Measurements from ENCODE around the gene SCAND1. TPM values are rescaled to one million over a fixed set of nuclear protein-coding genes. Genes with fewer than 3 reads are reported as not detected.

SCAND1 gene
- total and polyA plus RNA-seq, 3 donors from 2014 or later: 45.4 to 136 (median 120) TPM

DNA sequence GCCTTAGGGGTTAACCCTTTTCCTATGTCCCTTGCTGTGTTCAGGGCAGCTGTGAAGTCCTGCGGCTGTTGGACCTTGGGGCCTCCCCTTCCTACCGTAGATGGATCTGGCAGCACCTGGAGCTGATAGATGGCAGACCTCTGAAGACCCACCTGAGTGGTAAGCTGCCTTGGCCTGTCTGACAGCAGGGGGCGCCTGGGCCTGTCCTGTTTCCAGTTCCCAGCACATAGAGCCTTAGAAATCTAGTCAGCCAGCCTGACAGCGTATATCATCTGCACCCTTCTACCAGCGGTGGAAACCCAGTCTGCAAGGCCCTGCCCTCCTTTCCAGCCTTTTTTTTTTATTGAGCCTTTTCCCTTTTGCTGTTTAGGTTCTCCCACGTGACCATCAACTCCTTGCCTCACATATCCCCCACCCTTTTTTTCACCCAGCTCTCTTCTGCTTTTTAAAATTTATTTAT lies 40.7 kb upstream of the SCAND1 start:
- peaks cover 4% of the 10 kb centered on the region for H3K4me1 ChIP-seq
- H3K36me3 ChIP-seq (ENCODE audit: low read depth, missing control alignments): no peaks in the 10 kb centered on the region
- H3K9me3 ChIP-seq: no peaks in the 10 kb centered on the region
- peak; percentile 92 for DNase-seq
- no peaks in the 10 kb centered on the region for H3K27me3 ChIP-seq
- no peak overlapping the region for H3K4me3 ChIP-seq
- WGBS, 2 donors: 23 to 27% methylated on average over 6 of the region's 6 CpGs
- TF ChIP-seq POLR2A (IDR thresholded peaks at IDR 0.05): no peak
- TF ChIP-seq, protein P1, sequence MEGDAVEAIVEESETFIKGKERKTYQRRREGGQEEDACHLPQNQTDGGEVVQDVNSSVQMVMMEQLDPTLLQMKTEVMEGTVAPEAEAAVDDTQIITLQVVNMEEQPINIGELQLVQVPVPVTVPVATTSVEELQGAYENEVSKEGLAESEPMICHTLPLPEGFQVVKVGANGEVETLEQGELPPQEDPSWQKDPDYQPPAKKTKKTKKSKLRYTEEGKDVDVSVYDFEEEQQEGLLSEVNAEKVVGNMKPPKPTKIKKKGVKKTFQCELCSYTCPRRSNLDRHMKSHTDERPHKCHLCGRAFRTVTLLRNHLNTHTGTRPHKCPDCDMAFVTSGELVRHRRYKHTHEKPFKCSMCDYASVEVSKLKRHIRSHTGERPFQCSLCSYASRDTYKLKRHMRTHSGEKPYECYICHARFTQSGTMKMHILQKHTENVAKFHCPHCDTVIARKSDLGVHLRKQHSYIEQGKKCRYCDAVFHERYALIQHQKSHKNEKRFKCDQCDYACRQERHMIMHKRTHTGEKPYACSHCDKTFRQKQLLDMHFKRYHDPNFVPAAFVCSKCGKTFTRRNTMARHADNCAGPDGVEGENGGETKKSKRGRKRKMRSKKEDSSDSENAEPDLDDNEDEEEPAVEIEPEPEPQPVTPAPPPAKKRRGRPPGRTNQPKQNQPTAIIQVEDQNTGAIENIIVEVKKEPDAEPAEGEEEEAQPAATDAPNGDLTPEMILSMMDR (IDR thresholded peaks at IDR 0.05): peak; percentile 78 to 80 (median 80)
- intact Hi-C loops (cut with DNase I; ENCODE audit: low total_unique reads): loop anchor here (5.0 kb wide), 1 partner anchor 147 kb away; no protein-coding TSS in a partner anchor
- no peak overlapping the region for H3K27ac ChIP-seq

DNA sequence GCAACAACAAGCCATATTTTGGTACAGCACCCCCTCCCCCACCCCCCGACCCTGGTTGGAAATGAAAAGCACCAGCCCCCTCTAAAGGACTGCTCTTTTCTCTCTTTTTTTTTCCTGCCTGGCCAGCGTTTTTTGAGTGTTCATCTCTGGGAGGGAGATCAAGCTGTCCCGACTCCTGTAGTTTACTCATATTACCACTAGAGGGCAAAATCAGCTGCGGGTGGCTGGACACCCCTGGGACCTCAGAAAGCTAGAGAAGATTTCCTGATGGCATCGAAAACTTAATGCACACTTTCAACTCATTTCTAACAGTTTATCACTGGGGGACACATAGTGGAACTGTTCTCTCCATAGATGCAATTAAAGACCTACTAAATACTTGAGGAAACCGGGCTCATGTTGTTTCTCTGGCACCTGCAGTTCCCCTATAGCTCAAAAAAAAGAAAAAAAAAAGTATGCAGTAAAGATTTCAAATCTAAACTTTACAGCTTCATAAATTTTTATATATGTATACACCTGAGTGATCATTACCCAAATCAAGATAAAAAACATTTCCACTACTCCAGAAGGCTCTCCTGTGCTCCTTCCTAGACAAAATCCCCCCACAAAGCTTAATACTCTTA lies 38.5 kb upstream of the SCAND1 start:
- Histone ChIP-seq H3K4me1 (peaks cover 4% of the 10 kb centered on the region), H3K27ac (no peak overlapping the region), H3K4me3 (no peak overlapping the region), H3K36me3 (ENCODE audit: low read depth, missing control alignments) (no peaks in the 10 kb centered on the region), H3K9me3 (no peaks in the 10 kb centered on the region), H3K27me3 (no peaks in the 10 kb centered on the region)
- intact Hi-C loops (cut with DNase I; ENCODE audit: low total_unique reads): no loop called here
- DNase-seq: peak; percentile 56
- TF ChIP-seq, protein P1 (IDR thresholded peaks at IDR 0.05): peak; percentile 68 to 88 (median 81)
- TF ChIP-seq POLR2A (IDR thresholded peaks at IDR 0.05): no peak
- 5 to 7% methylated on average over 6 of the region's 6 CpGs for WGBS, 2 donors

DNA sequence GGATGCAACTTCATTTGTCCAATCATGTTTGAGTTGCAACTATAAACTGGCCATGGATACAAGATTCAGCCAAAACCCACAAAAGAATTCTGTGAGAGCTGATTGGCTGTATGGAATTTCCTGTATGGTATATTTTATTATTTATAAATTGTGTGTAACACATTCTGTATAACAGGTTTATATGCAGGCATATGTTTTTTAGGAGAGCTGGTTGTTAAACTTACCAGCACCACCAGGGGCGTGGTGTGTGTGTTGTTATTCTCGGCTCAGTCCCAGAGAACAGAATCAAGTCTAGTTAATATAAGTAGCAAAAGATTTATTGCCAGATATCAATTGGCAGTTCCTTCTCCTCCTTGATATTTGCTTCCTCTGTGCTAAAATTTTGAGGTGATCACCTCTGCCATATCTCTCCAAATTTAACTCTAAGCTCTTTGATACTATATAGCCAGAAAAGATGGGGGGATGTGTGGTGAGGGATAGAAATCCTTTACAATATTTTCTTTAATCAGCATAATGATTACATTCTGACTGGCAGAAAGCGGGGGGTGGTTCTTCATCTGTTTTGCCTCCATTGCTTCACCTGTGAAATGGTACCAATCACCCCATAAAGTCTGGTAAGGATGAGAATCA lies 37.0 kb upstream of the SCAND1 start:
- peaks cover 4% of the 10 kb centered on the region for H3K4me1 ChIP-seq
- WGBS, 2 donors: 45 to 54% methylated on average over 3 of the region's 3 CpGs
- H3K36me3 ChIP-seq (ENCODE audit: low read depth, missing control alignments): no peaks in the 10 kb centered on the region
- H3K27me3 ChIP-seq: no peaks in the 10 kb centered on the region
- H3K9me3 ChIP-seq: no peaks in the 10 kb centered on the region
- TF ChIP-seq POLR2A (IDR thresholded peaks at IDR 0.05): no peak
- TF ChIP-seq, protein P1 (IDR thresholded peaks at IDR 0.05): peak; percentile 19 to 46 (median 38)
- intact Hi-C loops (cut with DNase I; ENCODE audit: low total_unique reads): no loop called here
- peak; percentile 35 for DNase-seq
- no peak overlapping the region for H3K4me3 ChIP-seq
- H3K27ac ChIP-seq: no peak overlapping the region

DNA sequence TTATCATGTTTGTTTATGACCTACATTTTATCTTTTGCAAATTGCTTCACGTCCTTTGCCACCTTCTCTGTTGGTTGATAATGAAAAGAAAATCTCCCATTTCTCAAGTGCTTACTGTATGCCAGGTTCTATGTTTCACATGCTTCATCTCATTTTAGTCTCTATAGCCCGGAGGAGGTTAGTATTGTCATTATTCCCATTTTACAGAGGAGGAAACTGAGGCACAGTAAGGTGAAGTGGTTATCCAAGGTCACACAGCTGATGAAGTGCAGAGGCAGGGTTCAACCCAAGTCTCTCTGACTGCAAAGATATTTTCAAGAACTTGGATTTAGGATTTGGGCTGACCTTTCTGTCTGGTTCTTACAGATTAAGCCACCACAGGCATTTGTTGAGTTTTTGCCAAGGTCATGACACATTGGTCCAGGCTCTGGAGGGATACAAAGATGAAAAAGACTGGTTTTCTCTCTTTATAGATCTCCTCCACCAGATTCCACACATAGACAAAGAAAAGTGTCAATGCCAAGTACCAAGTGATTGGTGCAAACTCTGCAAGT lies 34.7 kb upstream of the SCAND1 start:
- 86 to 89% methylated on average over 2 of the region's 2 CpGs for WGBS, 2 donors
- TF ChIP-seq, protein P1 (IDR thresholded peaks at IDR 0.05): no peak
- TF ChIP-seq POLR2A (IDR thresholded peaks at IDR 0.05): no peak
- DNase-seq: no peak
- Histone ChIP-seq H3K27me3 (no peaks in the 10 kb centered on the region), H3K9me3 (no peaks in the 10 kb centered on the region), H3K36me3 (ENCODE audit: low read depth, missing control alignments) (no peaks in the 10 kb centered on the region), H3K4me3 (no peak overlapping the region), H3K4me1 (no peaks in the 10 kb centered on the region), H3K27ac (no peak overlapping the region)
- intact Hi-C loops (cut with DNase I; ENCODE audit: low total_unique reads): no loop called here

Data from testis (tissue), 3 donors.